Dermis blood vessel endothelial cell (primary cell): ENCODE data around the gene TMEM174. TPM values are rescaled to one million over a fixed set of nuclear protein-coding genes. Genes with fewer than 3 reads are reported as not detected.

Source experiments
- DNase-seq: peaks from one replicate; pipeline ENCODE4 v3.0.0; 2010
- total RNA-seq: library from RNA; depleted of rRNA; stranded (reverse); fragments of >200 nt; gene quantifications from 2 replicates; pipeline ENCODE4 v1.2.3, GENCODE V29; 2014

Gene TMEM174, protein sequence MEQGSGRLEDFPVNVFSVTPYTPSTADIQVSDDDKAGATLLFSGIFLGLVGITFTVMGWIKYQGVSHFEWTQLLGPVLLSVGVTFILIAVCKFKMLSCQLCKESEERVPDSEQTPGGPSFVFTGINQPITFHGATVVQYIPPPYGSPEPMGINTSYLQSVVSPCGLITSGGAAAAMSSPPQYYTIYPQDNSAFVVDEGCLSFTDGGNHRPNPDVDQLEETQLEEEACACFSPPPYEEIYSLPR
- not detected in 2 replicates for total RNA-seq

DNA sequence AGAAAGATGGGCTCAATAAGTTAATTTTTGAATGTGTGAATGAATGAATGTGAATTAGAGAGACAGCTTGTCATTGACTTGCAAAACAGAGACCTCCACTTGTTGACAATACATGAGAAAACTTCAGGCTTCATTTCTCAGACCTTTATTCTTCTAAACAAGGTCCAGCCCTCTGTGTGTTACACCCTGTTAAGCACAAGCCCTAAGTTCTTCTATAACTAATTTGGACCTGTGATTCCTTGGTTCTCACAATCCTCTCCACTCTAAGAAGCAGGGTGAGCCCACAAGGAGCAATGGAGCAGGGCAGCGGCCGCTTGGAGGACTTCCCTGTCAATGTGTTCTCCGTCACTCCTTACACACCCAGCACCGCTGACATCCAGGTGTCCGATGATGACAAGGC lies at the start of gene TMEM174:
TSS of gene TMEM174 (plus strand) at position 243 of the 400 bp plus-strand sequence. CDS start at position 294, 51 bp downstream.
- DNase-seq: no peak

DNA sequence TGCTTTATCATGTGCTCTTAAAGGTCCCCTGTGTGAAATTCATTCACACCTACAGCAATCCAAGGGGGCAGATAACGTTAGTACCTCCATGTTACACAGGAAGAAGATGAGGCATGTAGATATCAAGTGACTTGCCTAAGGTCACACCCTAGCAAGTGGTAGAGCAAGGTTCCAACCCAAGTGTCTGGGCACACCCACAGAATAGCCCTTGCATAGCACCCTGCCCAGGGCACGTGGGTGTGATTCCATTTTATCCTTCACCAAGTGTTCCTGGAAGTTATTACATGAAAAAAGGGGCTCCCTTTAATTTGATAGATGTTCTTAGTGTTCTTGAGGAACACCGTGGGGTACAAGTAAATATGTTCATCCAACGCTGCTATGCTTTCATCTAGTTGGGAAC lies 47.7 kb upstream of the TMEM174 start:
- no peak for DNase-seq

DNA sequence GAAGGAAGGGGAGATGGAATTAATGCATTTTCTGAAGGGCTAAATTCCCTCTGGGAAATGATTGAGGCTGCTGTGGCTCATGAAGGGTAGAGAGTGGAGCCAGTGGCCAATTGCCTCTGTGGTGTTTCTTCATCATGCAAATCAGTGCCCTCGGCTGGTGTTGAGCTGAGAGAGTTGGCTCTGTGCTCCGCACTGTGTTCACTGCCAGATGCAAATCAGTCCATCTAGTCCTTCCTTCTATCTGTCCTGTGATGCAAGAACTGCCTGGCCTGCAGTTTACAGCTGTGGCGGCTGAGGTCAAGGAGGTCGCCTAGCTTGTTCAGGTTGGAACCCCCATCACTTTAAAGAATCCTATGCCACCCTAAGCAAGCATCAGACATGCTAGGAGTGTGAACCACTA lies 46.6 kb upstream of the TMEM174 start:
- DNase-seq: no peak

DNA sequence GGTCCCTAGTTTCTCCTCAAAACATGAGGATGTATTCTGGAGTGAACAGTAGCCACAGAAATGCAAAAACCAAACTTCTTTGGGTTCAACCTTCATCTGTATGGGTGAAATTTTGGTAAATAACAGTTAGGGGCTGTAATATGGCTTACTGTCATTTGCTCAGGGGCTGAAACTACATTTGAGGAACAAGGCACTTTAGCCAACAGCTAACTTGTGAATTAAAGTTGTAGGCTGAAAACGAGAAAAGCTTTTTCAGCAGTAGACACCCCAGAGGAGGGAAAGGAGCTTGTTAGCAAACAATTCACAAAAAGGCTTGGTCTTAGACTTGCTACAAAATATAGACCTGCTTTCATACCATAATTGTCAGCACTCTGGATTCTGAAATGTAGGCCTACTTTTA lies 46.0 kb upstream of the TMEM174 start:
- DNase-seq: no peak

DNA sequence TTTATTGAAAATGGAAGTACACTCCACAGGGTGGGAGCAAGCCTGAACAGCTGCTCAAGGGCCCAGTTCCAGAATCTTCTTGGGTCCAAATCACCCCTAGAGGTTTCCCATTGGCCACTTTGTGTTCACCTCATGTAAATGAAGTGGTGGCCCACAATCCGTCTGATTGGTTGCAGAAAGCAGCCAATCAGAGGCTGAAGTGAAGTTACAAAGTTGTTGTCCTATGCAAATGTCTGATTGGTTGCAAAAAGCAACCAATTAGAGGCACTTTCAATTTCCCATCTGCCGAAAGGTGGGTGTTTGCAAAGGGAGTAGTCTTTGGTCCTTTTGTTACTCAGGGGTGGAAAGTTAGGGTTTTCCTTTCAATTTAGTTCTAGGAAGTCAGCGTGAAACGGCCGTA lies 43.9 kb upstream of the TMEM174 start:
- DNase-seq: no peak

DNA sequence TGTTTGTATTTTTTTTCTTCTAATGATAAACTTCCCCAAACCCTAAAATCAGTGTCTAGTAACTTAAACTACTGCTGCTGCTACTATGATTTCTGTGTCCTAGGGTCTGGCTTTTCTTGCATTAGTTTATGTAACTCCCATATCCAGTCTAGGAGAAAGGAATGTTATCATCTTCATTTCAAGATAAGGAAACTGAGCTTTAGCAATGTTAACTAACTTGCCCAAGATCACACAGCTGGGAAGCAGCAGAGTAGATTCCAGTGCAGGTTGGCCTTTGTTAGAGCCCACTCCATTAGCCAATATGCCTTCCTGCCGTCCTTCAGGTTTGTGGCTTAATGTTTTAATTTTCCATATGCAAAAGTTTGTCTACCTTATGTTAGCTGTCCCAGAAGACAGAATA lies 42.2 kb upstream of the TMEM174 start:
- no peak for DNase-seq

DNA sequence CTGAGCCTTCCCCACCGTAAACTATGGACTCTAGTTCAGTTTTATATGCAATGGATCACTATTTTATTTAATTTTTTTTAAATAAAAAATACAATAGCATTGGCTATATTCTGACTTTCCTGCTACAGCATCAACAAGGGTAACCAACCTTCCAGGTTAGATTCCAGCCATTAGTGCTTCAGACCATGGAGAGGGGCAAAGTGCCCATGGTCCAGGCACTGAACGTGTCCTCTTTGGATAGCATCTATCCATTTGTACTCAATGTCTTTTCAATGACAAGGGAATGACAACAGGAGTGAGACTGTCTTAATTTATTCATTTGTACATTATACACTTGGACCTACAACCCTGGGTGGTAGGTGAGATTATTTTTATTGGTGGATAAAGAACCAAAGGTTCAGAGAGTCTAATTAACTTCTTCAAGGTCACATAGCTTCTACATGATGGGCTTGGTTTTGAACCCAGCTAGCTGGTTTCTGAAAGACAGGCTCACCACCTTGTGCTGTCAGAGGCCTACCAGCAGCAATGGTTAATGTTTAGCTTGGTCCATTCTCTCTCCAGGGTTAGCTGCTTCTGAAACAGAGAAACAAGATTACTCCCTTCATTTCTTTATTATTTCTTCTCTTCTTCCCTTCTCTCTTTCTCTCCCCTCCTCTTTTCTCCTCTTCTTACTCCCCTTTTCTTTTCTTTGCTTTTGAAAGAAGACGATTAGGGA lies 41.1 kb upstream of the TMEM174 start:
- DNase-seq: no peak

DNA sequence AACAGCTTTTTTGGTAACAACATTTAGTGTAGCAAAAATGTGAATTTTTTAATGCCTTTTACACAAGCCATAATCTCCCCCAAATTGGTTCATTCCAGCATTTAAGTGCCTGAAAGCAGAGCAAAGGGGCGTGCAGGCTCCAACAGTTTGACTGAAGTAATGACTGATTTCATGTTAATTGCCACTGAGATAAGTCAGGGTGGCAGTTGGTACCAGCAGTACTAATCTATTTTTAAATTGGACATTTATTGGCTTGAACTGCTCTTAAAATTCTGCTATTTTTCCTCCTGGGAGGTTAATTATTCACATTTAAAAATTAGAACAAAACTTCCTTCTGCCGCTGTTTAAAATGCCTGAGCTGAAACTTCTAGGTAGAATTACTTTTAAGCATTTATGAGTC lies 40.2 kb upstream of the TMEM174 start:
- DNase-seq: no peak

DNA sequence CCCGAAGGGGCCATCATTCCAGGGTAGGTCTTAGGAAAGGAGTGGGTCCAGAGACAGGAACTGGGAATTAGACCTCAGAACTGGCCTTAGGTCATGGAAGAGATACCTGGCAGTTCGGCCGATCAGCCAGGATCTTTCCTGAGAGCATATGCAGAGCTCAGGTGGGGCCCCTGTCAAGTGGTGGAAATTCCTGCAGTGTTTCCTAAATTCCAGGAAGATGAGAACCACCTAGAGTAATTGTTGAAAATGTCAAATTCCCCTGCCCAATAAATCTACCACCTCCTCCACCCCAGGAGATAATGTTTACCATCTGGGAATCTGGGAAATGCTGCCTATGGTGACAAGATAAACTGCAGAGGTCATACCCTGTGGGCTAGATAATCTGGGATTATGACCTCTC lies 38.0 kb upstream of the TMEM174 start:
- DNase-seq: no peak

DNA sequence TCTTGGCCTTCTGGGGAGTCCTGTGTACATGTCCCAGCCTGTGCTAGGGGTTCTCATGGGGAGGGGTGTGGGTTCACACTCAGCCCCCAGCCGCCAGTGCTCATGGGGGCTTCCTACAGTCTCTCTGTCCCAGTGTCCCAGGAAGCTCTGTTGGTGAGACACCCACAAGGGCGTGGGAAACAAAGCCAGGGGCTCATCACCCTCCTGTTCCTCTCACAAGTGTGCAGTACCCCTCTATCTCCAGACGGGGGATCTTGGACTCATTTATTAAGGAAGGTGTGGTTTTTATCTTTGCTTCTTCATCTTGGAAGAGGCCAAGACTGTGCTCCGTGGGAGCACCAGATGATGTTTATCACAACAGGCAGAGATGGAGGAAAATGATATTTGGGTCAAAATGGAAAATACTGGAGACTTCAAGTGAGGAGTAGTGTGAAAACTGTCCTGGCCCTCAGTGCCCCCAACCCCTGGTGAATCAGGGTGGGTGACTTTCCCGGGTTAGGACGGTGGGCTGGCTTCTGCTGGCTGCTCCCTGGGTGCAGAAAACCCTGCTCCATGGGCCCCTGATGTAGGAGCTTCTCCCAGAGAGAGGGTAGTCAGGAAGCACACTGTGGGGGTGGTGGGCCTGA lies 37.5 kb upstream of the TMEM174 start:
- DNase-seq: peak; percentile 62

DNA sequence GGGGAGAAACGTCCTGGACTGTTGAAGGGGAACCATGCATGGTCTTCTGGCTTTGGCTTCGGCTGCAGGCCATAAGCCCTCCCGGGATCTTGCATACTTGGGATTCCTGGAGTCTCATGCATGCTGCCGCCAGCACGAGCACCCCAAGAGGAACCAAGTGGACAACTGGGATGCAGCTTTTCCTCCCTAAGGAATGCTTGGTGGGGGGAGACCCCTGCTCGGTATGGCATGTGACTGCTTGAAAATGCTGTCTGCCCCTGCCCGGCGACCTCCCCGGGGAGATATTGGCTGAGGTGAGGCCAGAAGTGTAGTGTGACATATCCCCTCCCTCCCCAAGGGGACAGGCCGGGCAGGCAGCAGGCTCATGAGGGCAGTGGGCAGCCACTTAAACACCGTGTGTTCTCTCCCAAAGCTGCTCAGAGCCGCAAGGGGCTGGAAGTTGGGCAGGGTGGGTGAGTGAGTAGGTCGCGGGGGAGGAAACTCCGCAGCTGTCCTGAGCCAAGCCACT lies 36.9 kb upstream of the TMEM174 start:
- peak; percentile 10 for DNase-seq

DNA sequence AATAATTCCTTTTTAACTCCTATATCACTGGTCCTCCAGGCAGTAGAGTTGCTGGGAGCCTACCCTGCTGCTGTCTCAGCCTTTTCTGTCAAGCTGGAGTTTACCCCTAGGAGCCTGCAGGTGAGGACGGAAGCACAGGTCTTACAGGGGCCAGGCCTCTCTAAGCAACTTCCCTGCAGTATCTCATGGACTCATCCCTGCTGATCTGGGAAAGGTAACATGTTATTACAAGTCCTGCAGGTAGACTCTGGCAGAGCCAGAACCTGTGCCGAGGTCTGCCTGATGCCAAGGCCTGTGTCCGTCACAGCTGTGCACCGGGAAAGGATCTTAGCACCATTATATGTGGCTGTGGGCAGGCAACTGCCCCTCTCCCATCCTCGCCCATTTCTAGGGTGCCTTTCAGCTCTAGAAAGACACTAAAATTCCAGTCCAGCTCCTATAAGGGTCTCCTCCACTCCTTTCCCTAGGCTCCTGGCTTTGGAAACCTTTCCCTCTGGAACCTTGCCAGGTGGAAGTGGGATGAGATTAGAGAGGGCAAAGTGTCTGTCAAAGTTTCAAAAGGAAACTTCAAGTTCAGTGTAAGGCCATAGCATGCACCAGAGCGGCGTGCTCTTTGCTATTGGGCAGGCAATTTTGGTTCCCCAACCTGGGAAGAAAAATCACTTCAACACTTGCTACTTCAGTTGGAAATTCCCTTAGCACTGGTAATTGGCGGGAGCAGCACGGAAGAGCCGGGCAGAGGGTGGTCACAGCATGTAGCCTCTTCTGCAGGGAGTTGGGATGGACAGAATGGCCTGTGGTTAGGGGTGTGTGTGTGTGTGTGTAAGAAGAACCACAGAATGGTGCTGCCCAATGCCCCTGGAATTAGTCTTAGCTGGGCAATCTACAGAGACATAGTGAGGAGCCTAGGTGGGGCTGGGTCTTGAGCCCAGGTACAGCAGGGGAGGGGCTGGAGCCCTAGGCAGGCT lies 35.1 kb upstream of the TMEM174 start:
- no peak for DNase-seq

DNA sequence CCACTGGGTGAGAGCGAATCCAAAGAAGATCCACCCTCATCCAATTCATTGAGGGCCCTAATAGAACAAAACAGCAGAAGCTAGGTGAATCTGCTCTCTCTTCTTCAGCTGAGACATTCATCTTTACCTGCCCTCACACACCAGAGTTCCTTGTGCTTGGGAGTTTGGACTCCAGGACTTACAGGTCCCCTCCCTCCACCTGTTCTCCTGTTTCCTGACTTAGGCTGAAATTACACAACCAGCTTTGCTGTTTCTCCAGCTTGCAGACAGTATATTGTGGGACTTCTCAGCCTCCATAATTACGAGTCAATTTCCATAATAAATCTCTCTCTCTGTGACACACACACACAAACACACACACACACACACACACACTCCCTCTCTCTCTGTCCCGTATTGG lies 33.5 kb upstream of the TMEM174 start:
- DNase-seq: no peak

DNA sequence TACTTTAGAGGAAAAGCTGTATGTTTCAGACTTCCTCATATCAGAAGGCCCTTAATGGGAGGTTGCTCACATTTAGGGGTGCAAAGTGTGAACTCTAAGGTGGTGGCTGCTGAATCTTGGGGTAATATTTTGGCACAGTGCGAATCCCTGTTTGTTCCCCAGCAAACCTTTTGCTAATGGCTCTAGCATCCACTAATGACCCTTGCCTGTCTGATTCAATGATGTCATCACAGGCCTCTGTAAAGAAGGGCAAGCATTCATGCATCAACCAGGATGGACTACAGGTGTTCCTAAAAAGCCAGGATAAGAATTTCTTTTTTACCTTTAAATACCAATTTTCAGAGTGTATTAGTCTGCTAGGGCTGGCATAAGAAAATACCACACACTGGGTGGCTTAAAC lies 32.2 kb upstream of the TMEM174 start:
- DNase-seq: no peak

DNA sequence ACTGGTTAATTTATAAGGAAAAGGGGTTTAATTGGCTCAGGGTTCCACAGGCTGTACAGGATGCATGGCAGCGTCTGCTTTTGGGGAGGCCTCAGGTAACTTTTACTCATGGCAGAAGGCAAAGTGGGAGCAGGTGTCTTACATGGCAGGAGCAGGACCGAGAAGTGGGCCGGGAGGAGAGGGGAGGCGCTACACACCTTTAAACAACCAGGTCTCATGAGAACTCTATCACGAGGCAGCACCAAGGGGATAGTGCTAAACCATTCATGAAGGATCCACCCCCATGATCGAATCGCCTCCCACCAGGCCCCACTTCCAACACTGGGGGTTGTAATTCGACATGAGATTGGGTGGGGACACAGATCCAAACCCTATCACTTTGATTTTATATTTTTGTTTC lies 31.0 kb upstream of the TMEM174 start:
- no peak for DNase-seq

DNA sequence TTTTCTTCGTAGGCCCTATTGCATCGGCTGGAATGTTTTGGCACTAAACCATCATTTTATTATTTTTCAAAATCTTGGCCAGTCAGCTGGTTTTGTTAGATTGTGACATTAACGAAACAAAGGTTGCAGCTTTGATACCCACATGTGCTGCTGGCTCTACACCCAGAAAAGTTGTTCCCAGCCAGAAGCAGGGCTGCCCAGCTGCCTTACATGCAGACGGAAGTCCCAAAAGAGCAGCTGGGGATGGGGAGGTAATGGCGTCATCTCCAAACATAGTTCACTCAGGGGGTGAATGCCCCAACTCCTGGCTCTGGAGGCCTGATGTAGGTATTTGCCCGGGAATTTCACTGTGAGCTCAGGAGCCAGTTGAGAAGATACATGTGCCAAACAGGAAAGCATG lies 29.3 kb upstream of the TMEM174 start:
- DNase-seq: no peak

DNA sequence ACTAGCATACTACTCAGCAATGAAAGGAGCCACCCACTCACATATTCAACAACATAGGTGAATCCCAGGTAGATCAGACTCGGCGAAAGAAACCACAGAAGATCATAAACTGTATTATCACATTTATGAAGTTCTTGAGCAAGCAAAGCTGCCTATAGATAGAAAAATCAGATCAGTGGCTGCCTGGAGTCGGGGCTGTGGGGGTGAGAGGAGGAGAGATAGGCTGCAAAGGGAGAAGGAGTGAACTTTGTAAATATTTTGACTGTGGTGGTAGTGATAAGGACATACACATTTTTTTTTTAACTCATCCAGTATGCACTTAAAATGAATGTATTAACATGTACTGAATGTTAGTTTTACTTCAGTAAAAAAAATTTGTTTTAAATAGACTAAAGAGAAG lies 23.5 kb upstream of the TMEM174 start:
- no peak for DNase-seq

DNA sequence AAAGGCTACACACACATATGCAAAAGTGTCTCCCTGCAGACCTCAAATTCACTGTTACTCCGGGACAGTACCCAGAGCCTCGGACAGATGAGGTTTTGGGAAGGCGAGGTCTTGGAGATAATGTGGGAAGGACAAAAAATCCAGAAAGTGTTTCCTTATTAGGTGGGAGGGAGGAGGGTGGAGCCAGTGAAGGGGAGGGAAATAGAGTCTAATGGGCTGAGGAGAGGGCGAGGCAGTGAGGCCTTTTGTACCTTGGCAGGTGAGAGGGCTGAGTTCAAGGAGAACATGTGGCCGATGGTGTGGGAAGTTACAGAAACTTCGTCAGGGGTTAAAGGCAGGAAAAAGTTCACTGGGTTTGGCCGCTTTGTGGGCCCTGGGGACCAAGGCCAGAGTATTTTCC lies 22.1 kb upstream of the TMEM174 start:
- no peak for DNase-seq

DNA sequence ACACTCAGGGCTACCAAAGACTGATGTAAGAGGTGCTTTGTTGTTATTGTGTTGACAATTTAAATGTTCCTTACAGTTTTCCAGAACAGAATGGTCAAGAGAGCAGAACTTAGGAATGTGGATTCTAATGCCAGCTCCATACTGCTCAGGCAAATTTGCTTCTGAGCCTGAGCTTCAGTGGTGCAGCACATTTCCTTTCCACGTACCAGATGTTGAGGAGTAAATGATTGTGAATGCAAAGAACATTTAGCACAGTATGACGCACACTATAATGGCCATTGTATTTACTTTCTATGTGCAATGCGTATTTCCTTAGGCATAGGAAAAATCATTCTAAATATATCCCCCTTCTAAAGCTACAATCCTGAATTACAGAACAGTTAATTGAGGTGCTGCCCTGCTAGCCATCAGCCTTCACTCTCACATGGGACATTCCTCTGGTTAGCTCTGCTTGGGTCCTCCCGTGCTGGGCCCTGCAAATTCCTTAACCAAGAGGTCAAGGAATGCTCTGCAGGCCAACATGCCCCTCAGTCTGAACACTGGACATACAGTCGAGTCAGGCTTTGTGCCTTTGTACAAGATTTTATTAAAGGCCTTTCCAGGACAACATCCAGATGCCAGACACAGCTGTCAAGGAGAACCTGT lies 21.1 kb upstream of the TMEM174 start:
- peak; percentile 49 for DNase-seq

DNA sequence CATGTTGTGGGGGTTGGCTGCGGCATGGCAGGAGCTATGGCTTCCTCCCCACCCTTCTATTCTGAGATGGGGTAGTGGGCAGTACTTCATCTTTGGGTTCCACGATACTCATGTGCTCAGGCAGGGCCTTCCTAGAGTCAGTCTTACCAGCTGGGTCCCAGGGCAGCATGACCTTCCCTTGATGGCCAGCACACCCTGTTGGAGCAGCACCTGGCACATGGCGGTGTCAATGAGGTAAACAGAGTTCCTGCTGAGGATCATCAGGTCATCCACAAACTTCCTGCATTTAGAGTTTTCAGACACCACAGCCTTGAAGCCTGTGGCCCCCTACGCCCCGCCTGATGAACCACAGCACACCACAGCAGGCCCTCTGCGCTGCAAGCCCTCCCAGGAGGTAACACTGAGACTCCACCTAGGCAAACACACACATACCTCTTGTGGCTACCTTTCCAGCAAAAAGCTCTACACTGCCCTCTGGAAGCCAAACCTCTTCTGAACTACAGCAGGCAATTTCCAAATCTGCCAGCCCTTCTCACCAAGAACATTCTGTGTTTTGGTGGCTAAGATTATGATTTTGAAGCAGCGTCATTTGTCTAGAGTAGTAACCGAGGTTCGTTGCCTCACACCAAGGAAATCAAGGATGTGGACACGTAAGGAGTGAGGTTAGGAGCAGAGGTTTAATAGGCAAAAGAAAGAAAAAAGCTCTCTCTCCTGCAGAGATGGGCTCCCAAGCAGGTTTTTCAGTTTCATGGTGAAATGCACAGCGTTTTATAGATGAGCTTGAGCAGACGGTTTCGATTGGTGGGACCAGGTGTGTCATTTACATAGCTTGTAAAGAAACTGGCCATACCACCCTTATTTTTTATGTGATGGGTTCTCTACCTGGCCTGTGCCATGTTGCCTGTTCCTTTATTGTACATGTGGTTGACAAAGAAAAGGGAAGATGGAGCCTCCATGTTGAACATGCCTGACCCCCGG lies 20.3 kb upstream of the TMEM174 start:
- no peak for DNase-seq

DNA sequence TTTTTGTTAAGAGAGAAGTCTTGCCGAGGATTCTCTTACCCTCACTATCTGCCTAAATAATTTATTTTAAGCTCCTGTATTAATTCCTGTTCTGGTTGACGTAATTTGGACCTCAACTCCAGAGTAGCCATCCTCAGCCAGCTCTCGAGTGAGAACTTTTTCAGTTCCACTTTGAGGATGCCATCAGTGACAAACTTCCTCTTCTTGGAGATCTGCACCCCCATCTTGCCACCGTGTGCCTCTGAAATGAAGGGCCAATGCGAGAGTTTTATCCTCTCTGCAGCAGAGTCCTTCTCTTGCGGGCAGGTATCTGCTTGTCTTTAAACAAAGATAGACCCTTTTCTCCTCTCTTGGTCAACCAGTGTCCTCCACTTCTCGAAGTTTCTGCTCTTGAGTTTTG lies 19.5 kb upstream of the TMEM174 start:
- no peak for DNase-seq
